HepG2 (cell line): Measurements from ENCODE around the gene BCL6B. TPM values are rescaled to one million over a fixed set of nuclear protein-coding genes. Genes with fewer than 3 reads are reported as not detected.
A peak's percentile ranks its signal among the peaks of the same experiment; 100 is the strongest.

Experiments used
- CBX2 ChIP-seq, 2 experiments: fragments of 200-600 bp in 1 of 2; sonication (generic); formaldehyde crosslinking in 1 of 2; IDR thresholded peaks; 2 replicates each; pipeline versions ENCODE4 v1.7.0 to v1.8.1; 2018 to 2022; ENCODE audit warnings: low read depth in 2 of 2, low read length in 1 of 2, mild to moderate bottlenecking in 1 of 2, missing genetic modification reagents in 1 of 2
- DMAP1 ChIP-seq: IDR thresholded peaks from 2 replicates; pipeline ENCODE4 v1.6.1; 2016
- IKZF1 ChIP-seq: fragments of 450-650 bp; IDR thresholded peaks from 2 replicates; pipeline ENCODE4 v1.7.1; 2016
- KDM5B ChIP-seq: sonication (generic); formaldehyde crosslinking; IDR thresholded peaks from 2 replicates; pipeline ENCODE4 v1.4.0; 2020; ENCODE audit warnings: missing genetic modification reagents, mild to moderate bottlenecking, borderline replicate concordance
- KLF6 ChIP-seq: IDR thresholded peaks from 2 replicates; pipeline ENCODE4 v1.8.0; 2016; ENCODE audit warnings: missing biosample characterization, missing genetic modification reagents
- SNAPC2 ChIP-seq: sonication (generic); formaldehyde crosslinking; IDR thresholded peaks from 2 replicates; pipeline ENCODE4 v1.8.1; 2022; ENCODE audit warnings: mild to moderate bottlenecking, missing genetic modification reagents
- STAG1 ChIP-seq: sonication (generic); formaldehyde crosslinking; IDR thresholded peaks from 2 replicates; pipeline ENCODE4 v1.4.0; 2020; ENCODE audit warnings: missing genetic modification reagents
- ZNF232 ChIP-seq: sonication (generic); formaldehyde crosslinking; IDR thresholded peaks from 2 replicates; pipeline ENCODE4 v1.4.0; 2020; ENCODE audit warnings: missing genetic modification reagents, borderline replicate concordance
- ZNF773 ChIP-seq: sonication (generic); formaldehyde crosslinking; IDR thresholded peaks from 2 replicates; pipeline ENCODE4 v1.4.0; 2020; ENCODE audit warnings: missing genetic modification reagents, borderline replicate concordance
- polyA plus RNA-seq, 8 experiments: library from polyadenylated mRNA; depleted of rRNA in 3 of 8; stranded (reverse) in 7 of 8; unstranded in 1 of 8; fragments of >200 nt; fragmentation: Illumina TruSeq in 4 of 8; extraction: Trizol in 4 of 8; gene quantifications; 2 replicates each; pipeline versions ENCODE4 v1.2.1 to v1.2.3, GENCODE V29; 2011 to 2016; ENCODE audit warnings: low read depth in 4 of 8, missing spikeins in 1 of 8, mixed read lengths in 1 of 8; ENCODE audit not compliant: insufficient read depth in 1 of 8
- total RNA-seq, 5 experiments: library from RNA; depleted of rRNA; stranded (reverse); fragments of >200 nt; fragmentation: Illumina TruSeq; extraction: Trizol; gene quantifications; 2 replicates each; pipeline ENCODE4 v1.2.3, GENCODE V29; 2016; ENCODE audit warnings: low read depth in 1 of 5
- TF ChIP-seq, protein P1 (sequence below): fragments of 450-650 bp; IDR thresholded peaks from 2 replicates; pipeline ENCODE4 v1.6.1; 2017; ENCODE audit warnings: mild to moderate bottlenecking
- TF ChIP-seq, protein P2 (sequence below): sonication (generic); formaldehyde crosslinking; IDR thresholded peaks from 2 replicates; pipeline ENCODE4 v1.4.0; 2020; ENCODE audit warnings: missing genetic modification reagents
- TF ChIP-seq, protein P3 (sequence below): sonication (generic); formaldehyde crosslinking; IDR thresholded peaks from 2 replicates; pipeline ENCODE4 v1.5.1; 2020; ENCODE audit warnings: missing genetic modification reagents, mild to moderate bottlenecking, borderline replicate concordance
- TF ChIP-seq, protein P4 (sequence below): IDR thresholded peaks from 2 replicates; pipeline ENCODE4 v1.6.1; 2012; ENCODE audit warnings: low read length, improper control_type of control experiment

The BCL6B gene
- total and polyA plus RNA-seq, 2 of the 13 experiments (the other 11 are each of a cell fraction or from before 2014, with no cell fraction given): not detected

DNA sequence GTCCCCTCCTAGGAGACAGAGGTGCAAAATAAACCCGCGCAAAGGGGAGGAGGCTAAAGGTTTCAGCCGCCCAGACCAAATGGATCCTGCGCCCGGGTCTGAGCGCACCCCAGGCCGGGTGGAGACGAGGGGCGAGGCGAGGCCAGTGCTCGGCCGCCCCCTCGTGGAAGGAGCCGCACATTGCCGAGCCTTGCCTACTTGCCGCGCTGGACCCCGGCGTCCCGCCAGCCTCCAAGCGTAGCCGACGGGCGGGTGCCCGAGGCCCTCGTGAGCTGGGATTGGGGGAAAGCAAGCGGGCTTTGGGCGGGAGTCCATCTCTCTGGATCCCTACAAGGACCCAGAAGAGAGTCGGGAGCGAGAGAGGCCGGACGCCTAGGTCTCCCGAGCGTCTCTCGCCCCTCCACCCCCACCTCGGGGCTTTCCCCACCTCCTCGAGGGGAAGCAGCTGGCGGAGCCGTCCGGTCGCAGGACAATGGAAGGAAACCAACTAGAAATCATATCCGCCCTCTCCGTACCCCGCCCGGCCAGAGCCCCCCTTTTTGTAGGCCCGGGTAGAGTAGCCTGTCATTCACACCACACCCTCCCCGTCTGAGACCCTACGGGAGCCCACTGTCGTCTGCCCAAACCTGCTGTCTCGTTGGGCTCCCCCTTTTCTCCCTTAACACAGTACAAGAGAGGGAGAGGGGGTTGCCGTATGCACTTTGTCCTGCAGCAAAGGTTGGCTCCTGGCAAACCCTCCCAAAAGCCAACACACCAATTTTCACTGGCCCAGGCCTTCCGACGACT lies 664 bp upstream of the BCL6B start (continued):
- TF ChIP-seq, protein P1, sequence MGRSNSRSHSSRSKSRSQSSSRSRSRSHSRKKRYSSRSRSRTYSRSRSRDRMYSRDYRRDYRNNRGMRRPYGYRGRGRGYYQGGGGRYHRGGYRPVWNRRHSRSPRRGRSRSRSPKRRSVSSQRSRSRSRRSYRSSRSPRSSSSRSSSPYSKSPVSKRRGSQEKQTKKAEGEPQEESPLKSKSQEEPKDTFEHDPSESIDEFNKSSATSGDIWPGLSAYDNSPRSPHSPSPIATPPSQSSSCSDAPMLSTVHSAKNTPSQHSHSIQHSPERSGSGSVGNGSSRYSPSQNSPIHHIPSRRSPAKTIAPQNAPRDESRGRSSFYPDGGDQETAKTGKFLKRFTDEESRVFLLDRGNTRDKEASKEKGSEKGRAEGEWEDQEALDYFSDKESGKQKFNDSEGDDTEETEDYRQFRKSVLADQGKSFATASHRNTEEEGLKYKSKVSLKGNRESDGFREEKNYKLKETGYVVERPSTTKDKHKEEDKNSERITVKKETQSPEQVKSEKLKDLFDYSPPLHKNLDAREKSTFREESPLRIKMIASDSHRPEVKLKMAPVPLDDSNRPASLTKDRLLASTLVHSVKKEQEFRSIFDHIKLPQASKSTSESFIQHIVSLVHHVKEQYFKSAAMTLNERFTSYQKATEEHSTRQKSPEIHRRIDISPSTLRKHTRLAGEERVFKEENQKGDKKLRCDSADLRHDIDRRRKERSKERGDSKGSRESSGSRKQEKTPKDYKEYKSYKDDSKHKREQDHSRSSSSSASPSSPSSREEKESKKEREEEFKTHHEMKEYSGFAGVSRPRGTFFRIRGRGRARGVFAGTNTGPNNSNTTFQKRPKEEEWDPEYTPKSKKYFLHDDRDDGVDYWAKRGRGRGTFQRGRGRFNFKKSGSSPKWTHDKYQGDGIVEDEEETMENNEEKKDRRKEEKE: no peak
- TF ChIP-seq IKZF1 (no peak), DMAP1 (CRISPR knock-in tag) (peak; percentile 38; the same call in 1 of the 2 replicates), KDM5B (CRISPR knock-in tag) (peak; percentile 59; the same call in 1 of the 2 replicates), CBX2 (IDR thresholded peaks at IDR 0.05; ENCODE audit: low read depth, low read length) (no peak), CBX2 (CRISPR knock-in tag; IDR thresholded peaks at IDR 0.05; ENCODE audit: low read depth) (no peak), KLF6 (0 out of 2 replicates have a peak, but pooled peaks have one; percentile 68), ZNF232 (no peak), ZNF773 (CRISPR knock-in tag) (0 out of 2 replicates have a peak, but pooled peaks have one; percentile 23), STAG1 (CRISPR knock-in tag) (peak; percentile 87), SNAPC2 (CRISPR knock-in tag) (no peak)
- TF ChIP-seq, protein P2, sequence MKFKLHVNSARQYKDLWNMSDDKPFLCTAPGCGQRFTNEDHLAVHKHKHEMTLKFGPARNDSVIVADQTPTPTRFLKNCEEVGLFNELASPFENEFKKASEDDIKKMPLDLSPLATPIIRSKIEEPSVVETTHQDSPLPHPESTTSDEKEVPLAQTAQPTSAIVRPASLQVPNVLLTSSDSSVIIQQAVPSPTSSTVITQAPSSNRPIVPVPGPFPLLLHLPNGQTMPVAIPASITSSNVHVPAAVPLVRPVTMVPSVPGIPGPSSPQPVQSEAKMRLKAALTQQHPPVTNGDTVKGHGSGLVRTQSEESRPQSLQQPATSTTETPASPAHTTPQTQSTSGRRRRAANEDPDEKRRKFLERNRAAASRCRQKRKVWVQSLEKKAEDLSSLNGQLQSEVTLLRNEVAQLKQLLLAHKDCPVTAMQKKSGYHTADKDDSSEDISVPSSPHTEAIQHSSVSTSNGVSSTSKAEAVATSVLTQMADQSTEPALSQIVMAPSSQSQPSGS: no peak
- TF ChIP-seq, protein P3, sequence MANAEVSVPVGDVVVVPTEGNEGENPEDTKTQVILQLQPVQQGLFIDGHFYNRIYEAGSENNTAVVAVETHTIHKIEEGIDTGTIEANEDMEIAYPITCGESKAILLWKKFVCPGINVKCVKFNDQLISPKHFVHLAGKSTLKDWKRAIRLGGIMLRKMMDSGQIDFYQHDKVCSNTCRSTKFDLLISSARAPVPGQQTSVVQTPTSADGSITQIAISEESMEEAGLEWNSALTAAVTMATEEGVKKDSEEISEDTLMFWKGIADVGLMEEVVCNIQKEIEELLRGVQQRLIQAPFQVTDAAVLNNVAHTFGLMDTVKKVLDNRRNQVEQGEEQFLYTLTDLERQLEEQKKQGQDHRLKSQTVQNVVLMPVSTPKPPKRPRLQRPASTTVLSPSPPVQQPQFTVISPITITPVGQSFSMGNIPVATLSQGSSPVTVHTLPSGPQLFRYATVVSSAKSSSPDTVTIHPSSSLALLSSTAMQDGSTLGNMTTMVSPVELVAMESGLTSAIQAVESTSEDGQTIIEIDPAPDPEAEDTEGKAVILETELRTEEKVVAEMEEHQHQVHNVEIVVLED (CRISPR knock-in tag): peak; percentile 47; the same call in 1 of the 2 replicates
- TF ChIP-seq, protein P4, sequence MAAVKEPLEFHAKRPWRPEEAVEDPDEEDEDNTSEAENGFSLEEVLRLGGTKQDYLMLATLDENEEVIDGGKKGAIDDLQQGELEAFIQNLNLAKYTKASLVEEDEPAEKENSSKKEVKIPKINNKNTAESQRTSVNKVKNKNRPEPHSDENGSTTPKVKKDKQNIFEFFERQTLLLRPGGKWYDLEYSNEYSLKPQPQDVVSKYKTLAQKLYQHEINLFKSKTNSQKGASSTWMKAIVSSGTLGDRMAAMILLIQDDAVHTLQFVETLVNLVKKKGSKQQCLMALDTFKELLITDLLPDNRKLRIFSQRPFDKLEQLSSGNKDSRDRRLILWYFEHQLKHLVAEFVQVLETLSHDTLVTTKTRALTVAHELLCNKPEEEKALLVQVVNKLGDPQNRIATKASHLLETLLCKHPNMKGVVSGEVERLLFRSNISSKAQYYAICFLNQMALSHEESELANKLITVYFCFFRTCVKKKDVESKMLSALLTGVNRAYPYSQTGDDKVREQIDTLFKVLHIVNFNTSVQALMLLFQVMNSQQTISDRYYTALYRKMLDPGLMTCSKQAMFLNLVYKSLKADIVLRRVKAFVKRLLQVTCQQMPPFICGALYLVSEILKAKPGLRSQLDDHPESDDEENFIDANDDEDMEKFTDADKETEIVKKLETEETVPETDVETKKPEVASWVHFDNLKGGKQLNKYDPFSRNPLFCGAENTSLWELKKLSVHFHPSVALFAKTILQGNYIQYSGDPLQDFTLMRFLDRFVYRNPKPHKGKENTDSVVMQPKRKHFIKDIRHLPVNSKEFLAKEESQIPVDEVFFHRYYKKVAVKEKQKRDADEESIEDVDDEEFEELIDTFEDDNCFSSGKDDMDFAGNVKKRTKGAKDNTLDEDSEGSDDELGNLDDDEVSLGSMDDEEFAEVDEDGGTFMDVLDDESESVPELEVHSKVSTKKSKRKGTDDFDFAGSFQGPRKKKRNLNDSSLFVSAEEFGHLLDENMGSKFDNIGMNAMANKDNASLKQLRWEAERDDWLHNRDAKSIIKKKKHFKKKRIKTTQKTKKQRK: no peak
